Testis (tissue), 2 donors: Measurements from ENCODE around the gene PIH1D1.

Source experiments
- POLR2A ChIP-seq: fragments of 450-650 bp; IDR thresholded peaks from one replicate; pipeline ENCODE4 v1.6.1; 2017; ENCODE audit warnings: antibody characterized with exemption, mild to moderate bottlenecking, moderate library complexity
- TF ChIP-seq, protein P1 (sequence below), 3 experiments: fragments of 450-650 bp in 2 of 3; fragments of 200-600 bp in 1 of 3; sonication (generic) in 1 of 3; IDR thresholded peaks; one replicate each; pipeline ENCODE4 v1.5.1; 2016 to 2019; ENCODE audit warnings: antibody characterized with exemption in 3 of 3, mild to moderate bottlenecking in 2 of 3, moderate library complexity in 1 of 3

DNA sequence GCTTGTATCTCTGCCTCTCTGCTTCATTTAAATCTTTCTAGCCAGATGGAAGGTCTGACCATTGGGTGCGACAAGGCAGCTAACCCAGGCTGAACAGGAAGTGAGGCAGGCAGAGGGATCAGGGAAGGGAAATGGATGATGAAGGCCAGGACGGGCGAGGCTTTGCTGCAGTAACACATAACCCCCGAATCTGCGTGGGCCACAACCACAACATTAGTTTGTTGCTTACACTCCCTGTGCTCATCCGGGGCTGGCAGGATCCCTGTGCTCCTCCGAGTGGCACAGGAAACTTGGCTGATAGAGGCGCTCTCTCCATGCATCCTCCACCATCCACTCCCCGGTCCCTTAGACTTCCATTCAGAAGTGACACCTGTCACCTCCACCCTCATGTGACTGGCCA lies 21.3 kb upstream of the PIH1D1 start:
- TF ChIP-seq, protein P1, sequence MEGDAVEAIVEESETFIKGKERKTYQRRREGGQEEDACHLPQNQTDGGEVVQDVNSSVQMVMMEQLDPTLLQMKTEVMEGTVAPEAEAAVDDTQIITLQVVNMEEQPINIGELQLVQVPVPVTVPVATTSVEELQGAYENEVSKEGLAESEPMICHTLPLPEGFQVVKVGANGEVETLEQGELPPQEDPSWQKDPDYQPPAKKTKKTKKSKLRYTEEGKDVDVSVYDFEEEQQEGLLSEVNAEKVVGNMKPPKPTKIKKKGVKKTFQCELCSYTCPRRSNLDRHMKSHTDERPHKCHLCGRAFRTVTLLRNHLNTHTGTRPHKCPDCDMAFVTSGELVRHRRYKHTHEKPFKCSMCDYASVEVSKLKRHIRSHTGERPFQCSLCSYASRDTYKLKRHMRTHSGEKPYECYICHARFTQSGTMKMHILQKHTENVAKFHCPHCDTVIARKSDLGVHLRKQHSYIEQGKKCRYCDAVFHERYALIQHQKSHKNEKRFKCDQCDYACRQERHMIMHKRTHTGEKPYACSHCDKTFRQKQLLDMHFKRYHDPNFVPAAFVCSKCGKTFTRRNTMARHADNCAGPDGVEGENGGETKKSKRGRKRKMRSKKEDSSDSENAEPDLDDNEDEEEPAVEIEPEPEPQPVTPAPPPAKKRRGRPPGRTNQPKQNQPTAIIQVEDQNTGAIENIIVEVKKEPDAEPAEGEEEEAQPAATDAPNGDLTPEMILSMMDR (IDR thresholded peaks at IDR 0.05): no peak
- TF ChIP-seq POLR2A: no peak
